SK-N-SH (cell line): ENCODE results near the gene LDHD. TPM values are rescaled to one million over a fixed set of nuclear protein-coding genes. Genes with fewer than 3 reads are reported as not detected.

Experiments used
- CTCF ChIA-PET: fragments of 300-600, 350-600 bp; formaldehyde crosslinking; extraction: SDS; loops from one replicate; lab custom pipeline; 2021; lab: Yijun Ruan, JAX
- POLR2A ChIA-PET: fragments of 350-600 bp; sonication (Branson Sonifier 250); formaldehyde crosslinking; extraction: SDS; loops from one replicate; lab custom pipeline; 2020; ENCODE audit warnings: antibody characterized with exemption, inconsistent platforms; lab: Yijun Ruan, JAX
- DNase-seq: peaks from one replicate; pipeline ENCODE4 v3.0.0; 2012
- H2AFZ ChIP-seq: fragments of 200-600 bp; sonication (generic); 2 replicates; pipeline ENCODE4 v1.8.1; 2016; ENCODE audit warnings: antibody characterized with exemption, mild to moderate bottlenecking, low read depth
- H3F3A ChIP-seq: fragments of 200-600 bp; sonication (generic); replicated peaks from 2 replicates; pipeline ENCODE3; 2016; ENCODE audit warnings: antibody characterized with exemption, mild to moderate bottlenecking; ENCODE audit not compliant: insufficient read depth
- H3K27ac ChIP-seq, 2 experiments: fragments of 200-500 bp in 1 of 2; fragments of 200-600 bp in 1 of 2; sonication (Bioruptor generic) in 1 of 2; sonication (generic), shearing (Covaris generic) in 1 of 2; 2 replicates each; pipeline versions ENCODE4 v1.5.1 to v1.6.1; 2014 to 2016; ENCODE audit warnings: low read depth in 2 of 2, inconsistent platforms in 1 of 2, low read length in 1 of 2, mild to moderate bottlenecking in 1 of 2, mixed read lengths in 1 of 2
- H3K27me3 ChIP-seq: fragments of 200-600 bp; sonication (generic), shearing (Covaris generic); 2 replicates; pipeline ENCODE4 v1.6.1; 2016; ENCODE audit warnings: mixed run types; ENCODE audit not compliant: insufficient read depth
- H3K36me3 ChIP-seq, 2 experiments: fragments of 200-500 bp in 1 of 2; fragments of 200-600 bp in 1 of 2; sonication (Bioruptor generic) in 1 of 2; sonication (generic) in 1 of 2; replicated peaks in 1 of 2; 2 replicates each; pipeline versions ENCODE3 to v1.5.1; 2014 to 2016; ENCODE audit warnings: low read length in 1 of 2, mild to moderate bottlenecking in 1 of 2; ENCODE audit not compliant: insufficient read depth in 2 of 2, control insufficient read depth in 1 of 2
- H3K4me1 ChIP-seq, 2 experiments: fragments of 200-500 bp in 1 of 2; fragments of 200-600 bp in 1 of 2; sonication (Bioruptor generic) in 1 of 2; sonication (generic), shearing (Covaris generic) in 1 of 2; 2 replicates each; pipeline versions ENCODE4 v1.5.1 to v1.6.1; 2014 to 2016; ENCODE audit warnings: low read depth in 1 of 2, low read length in 1 of 2, mixed run types in 1 of 2; ENCODE audit not compliant: insufficient read depth in 2 of 2, control insufficient read depth in 1 of 2
- H3K4me2 ChIP-seq: fragments of 200-600 bp; sonication (generic), shearing (Covaris generic); 2 replicates; pipeline ENCODE4 v1.6.1; 2017; ENCODE audit warnings: mixed run types
- H3K4me3 ChIP-seq, 2 experiments: fragments of 200-500 bp in 1 of 2; fragments of 200-600 bp in 1 of 2; sonication (Bioruptor generic) in 1 of 2; sonication (generic), shearing (Covaris generic) in 1 of 2; 2 replicates each; pipeline versions ENCODE4 v1.5.1 to v1.8.1; 2014 to 2016; ENCODE audit warnings: low read depth in 2 of 2, inconsistent platforms in 1 of 2, low read length in 1 of 2, mild to moderate bottlenecking in 1 of 2, mixed read lengths in 1 of 2, moderate library complexity in 1 of 2
- H3K79me2 ChIP-seq: fragments of 200-600 bp; sonication (generic); 2 replicates; pipeline ENCODE4 v1.8.1; 2017; ENCODE audit warnings: mild to moderate bottlenecking; ENCODE audit not compliant: insufficient read depth
- H3K9ac ChIP-seq: fragments of 200-600 bp; sonication (generic); 2 replicates; pipeline ENCODE4 v1.6.1; 2017; ENCODE audit warnings: mixed run types
- H3K9me2 ChIP-seq: fragments of 200-600 bp; sonication (generic); 2 replicates; pipeline ENCODE4 v1.6.1; 2017; ENCODE audit warnings: mixed run types
- H3K9me3 ChIP-seq: fragments of 200-600 bp; sonication (generic); 2 replicates; pipeline ENCODE4 v1.6.1; 2017; ENCODE audit warnings: mixed run types, mild to moderate bottlenecking, moderate library complexity
- H4K20me1 ChIP-seq: fragments of 200-600 bp; sonication (generic); 2 replicates; pipeline ENCODE4 v1.6.1; 2017; ENCODE audit warnings: mild to moderate bottlenecking, mixed run types; ENCODE audit not compliant: insufficient read depth
- FOXJ3 ChIP-seq: sonication (generic); formaldehyde crosslinking; IDR thresholded peaks from 2 replicates; pipeline ENCODE4 v1.5.1; 2020; ENCODE audit warnings: mild to moderate bottlenecking, missing genetic modification reagents
- JUND ChIP-seq: IDR thresholded peaks from 2 replicates; pipeline ENCODE4 v1.4.0; 2012
- MEF2A ChIP-seq: IDR thresholded peaks from 2 replicates; pipeline ENCODE4 v1.4.0; 2012; ENCODE audit warnings: low read depth, borderline replicate concordance
- NFIC ChIP-seq: IDR thresholded peaks from 2 replicates; pipeline ENCODE4 v1.4.0; 2012; ENCODE audit warnings: borderline replicate concordance
- NRF1 ChIP-seq: IDR thresholded peaks from 2 replicates; pipeline ENCODE4 v1.6.1; 2012; ENCODE audit warnings: low read depth, mild to moderate bottlenecking, low read length
- RCOR1 ChIP-seq: fragments of 150-350 bp; IDR thresholded peaks from 2 replicates; pipeline ENCODE4 v1.6.1; 2017; ENCODE audit warnings: antibody characterized with exemption, low read length
- TEAD4 ChIP-seq: IDR thresholded peaks from 2 replicates; pipeline ENCODE4 v1.4.0; 2012; ENCODE audit warnings: mild to moderate bottlenecking, borderline replicate concordance; ENCODE audit not compliant: insufficient read depth
- WGBS: methylation state at CpG from one replicate; pipeline ENCODE4 v1.1.6; 2017; ENCODE audit warnings: low lambda C conversion rate; 5-methylcytosine and 5-hydroxymethylcytosine counted together
- polyA plus RNA-seq, 3 experiments: library from polyadenylated mRNA; depleted of rRNA; stranded (reverse); fragments of >200 nt; gene quantifications; 2 replicates each; pipeline ENCODE4 v1.2.3, GENCODE V29; 2012
- TF ChIP-seq, protein P1 (sequence below): IDR thresholded peaks from 2 replicates; pipeline ENCODE4 v1.4.0; 2012; ENCODE audit warnings: low read depth, borderline replicate concordance
- TF ChIP-seq, protein P2 (sequence below): fragments of 150-350 bp; IDR thresholded peaks from 2 replicates; pipeline ENCODE4 v1.6.1; 2017; ENCODE audit warnings: antibody characterized with exemption, low read length, low read depth, borderline replicate concordance

LDHD gene
- polyA plus RNA-seq, 1 of the 3 experiments (the other 2 are of a cell fraction), result 0.53 TPM

GRCh38 chr16:75064403-75065148 lies 52.0 kb downstream of the LDHD start:
- ChIA-PET POLR2A (no interaction called here), CTCF (interaction anchor here (0.7 to 3.4 kb wide), 3 partner anchors 16 to 66 kb away, joined by 3 to 10 read pairs (median 3); partner anchors contain the start of gene ZNRF1)
- Histone ChIP-seq H3K4me2 (no peak overlapping the region), H4K20me1 (peaks cover 49% of the 10 kb centered on the region), H3K27me3 (no peaks in the 10 kb centered on the region), H3K9ac (no peak overlapping the region), H3K4me1 (peaks cover under 1 to 19% of the 10 kb centered on the region in 2 experiments; a peak in 1 of 4 replicates), H3K9me3 (no peaks in the 10 kb centered on the region), H3K79me2 (peaks cover 93% of the 10 kb centered on the region), H3K27ac (no peak overlapping the region), H3K36me3 (peaks cover 0 to 3% of the 10 kb centered on the region in 2 experiments), H3K4me3 (no peak overlapping the region), H2AFZ (no peak overlapping the region), H3F3A (no peaks in the 10 kb centered on the region), H3K9me2 (no peaks in the 10 kb centered on the region)
- TF ChIP-seq RCOR1, result no peak
- no peak for TF ChIP-seq FOXJ3 (CRISPR knock-in tag)
- TF ChIP-seq, protein P1, sequence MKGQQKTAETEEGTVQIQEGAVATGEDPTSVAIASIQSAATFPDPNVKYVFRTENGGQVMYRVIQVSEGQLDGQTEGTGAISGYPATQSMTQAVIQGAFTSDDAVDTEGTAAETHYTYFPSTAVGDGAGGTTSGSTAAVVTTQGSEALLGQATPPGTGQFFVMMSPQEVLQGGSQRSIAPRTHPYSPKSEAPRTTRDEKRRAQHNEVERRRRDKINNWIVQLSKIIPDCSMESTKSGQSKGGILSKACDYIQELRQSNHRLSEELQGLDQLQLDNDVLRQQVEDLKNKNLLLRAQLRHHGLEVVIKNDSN, result no peak
- no peak for TF ChIP-seq NFIC
- TF ChIP-seq, protein P2, sequence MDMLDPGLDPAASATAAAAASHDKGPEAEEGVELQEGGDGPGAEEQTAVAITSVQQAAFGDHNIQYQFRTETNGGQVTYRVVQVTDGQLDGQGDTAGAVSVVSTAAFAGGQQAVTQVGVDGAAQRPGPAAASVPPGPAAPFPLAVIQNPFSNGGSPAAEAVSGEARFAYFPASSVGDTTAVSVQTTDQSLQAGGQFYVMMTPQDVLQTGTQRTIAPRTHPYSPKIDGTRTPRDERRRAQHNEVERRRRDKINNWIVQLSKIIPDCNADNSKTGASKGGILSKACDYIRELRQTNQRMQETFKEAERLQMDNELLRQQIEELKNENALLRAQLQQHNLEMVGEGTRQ, result no peak
- TF ChIP-seq MEF2A, result no peak
- TF ChIP-seq JUND, result no peak
- no peak for TF ChIP-seq NRF1
- DNase-seq, result no peak
- 94% methylated on average over 15 of the region's 15 CpGs for WGBS

GRCh38 chr16:75063549-75064088 lies 53.0 kb downstream of the LDHD start:
- no peaks in the 10 kb centered on the region for H3K9me2 ChIP-seq
- no peak for TF ChIP-seq TEAD4
- H3K4me3 ChIP-seq, result no peak overlapping the region
- peaks cover 0 to 15% of the 10 kb centered on the region in 2 experiments; a peak in 1 of 4 replicates for H3K4me1 ChIP-seq
- no peak overlapping the region for H3K27ac ChIP-seq
- H3K27me3 ChIP-seq, result no peaks in the 10 kb centered on the region
- peaks cover 92% of the 10 kb centered on the region for H3K79me2 ChIP-seq
- H3F3A ChIP-seq, result no peaks in the 10 kb centered on the region
- H3K9me3 ChIP-seq, result no peaks in the 10 kb centered on the region
- ChIA-PET POLR2A (no interaction called here), CTCF (interaction anchor here (1.1 to 3.4 kb wide), 4 partner anchors 10 to 65 kb away, joined by 3 to 10 read pairs (median 6); partner anchors contain the start of gene ZNRF1)
- no peak overlapping the region for H3K4me2 ChIP-seq
- no peak overlapping the region for H2AFZ ChIP-seq
- no peak for DNase-seq
- WGBS, result 90% methylated on average over 7 of the region's 8 CpGs
- H3K36me3 ChIP-seq, result peaks cover 0 to 3% of the 10 kb centered on the region in 2 experiments
- peaks cover 52% of the 10 kb centered on the region for H4K20me1 ChIP-seq
- no peak overlapping the region for H3K9ac ChIP-seq
